HG02759 (cell line): ENCODE data around the gene GPX2.

Experiments
- ATAC-seq: cut with Tn5 transposase; IDR thresholded peaks from one replicate; pipeline ENCODE4 v1.9.1; 2021; ENCODE audit warnings: mild to moderate bottlenecking, moderate library complexity; ENCODE audit not compliant: unreplicated experiment

GPX2 gene

GRCh38 chr14:64940336-64940910, 2.1 kb downstream of the GPX2 start:
- no peak for ATAC-seq

GRCh38 chr14:64939817-64940190, 2.7 kb downstream of the GPX2 start:
- no peak for ATAC-seq

- no peak for ATAC-seq
Observed at GRCh38 chr14:64938972-64939816, 3.4 kb downstream of the GPX2 start.

- ATAC-seq: no peak
Observed at GRCh38 chr14:64937821-64938193, 4.7 kb downstream of the GPX2 start.

- ATAC-seq: no peak
Observed at GRCh38 chr14:64937171-64937820, 5.2 kb downstream of the GPX2 start.

GRCh38 chr14:64935508-64935907, 7.0 kb downstream of the GPX2 start:
- ATAC-seq: no peak

- no peak for ATAC-seq
Observed at GRCh38 chr14:64934338-64934929, 8.1 kb downstream of the GPX2 start.

- ATAC-seq: no peak
Observed at GRCh38 chr14:64932231-64932630, 10.3 kb downstream of the GPX2 start.

GRCh38 chr14:64931123-64931522, 11.4 kb downstream of the GPX2 start:
- ATAC-seq: no peak

GRCh38 chr14:64930085-64930843, 12.3 kb downstream of the GPX2 start:
- no peak for ATAC-seq

- ATAC-seq: no peak
Observed at GRCh38 chr14:64929014-64929359, 13.6 kb downstream of the GPX2 start.

GRCh38 chr14:64928239-64929013, 14.1 kb downstream of the GPX2 start:
- ATAC-seq: peak; percentile 67

- ATAC-seq: no peak
Observed at GRCh38 chr14:64927031-64927430, 15.5 kb downstream of the GPX2 start.

- ATAC-seq: no peak
Observed at GRCh38 chr14:64926398-64926995, 16.0 kb downstream of the GPX2 start.

- ATAC-seq: no peak
Observed at GRCh38 chr14:64923015-64923414, 19.5 kb downstream of the GPX2 start.

GRCh38 chr14:64920465-64920864, 22.1 kb downstream of the GPX2 start:
- no peak for ATAC-seq

GRCh38 chr14:64919618-64920017, 22.9 kb downstream of the GPX2 start:
- no peak for ATAC-seq

- ATAC-seq: no peak
Observed at GRCh38 chr14:64919215-64919614, 23.3 kb downstream of the GPX2 start.

- ATAC-seq: no peak
Observed at GRCh38 chr14:64918216-64918615, 24.3 kb downstream of the GPX2 start.

GRCh38 chr14:64915797-64916196, 26.7 kb downstream of the GPX2 start:
- no peak for ATAC-seq
